ENCODE measurements around the gene PIGX.
"Not testable (repeated sequence)": the region's sequence is repeated elsewhere in the genome, so short reads cannot be mapped to it uniquely, and the experiment has no call there.

PIGX gene

DNA sequence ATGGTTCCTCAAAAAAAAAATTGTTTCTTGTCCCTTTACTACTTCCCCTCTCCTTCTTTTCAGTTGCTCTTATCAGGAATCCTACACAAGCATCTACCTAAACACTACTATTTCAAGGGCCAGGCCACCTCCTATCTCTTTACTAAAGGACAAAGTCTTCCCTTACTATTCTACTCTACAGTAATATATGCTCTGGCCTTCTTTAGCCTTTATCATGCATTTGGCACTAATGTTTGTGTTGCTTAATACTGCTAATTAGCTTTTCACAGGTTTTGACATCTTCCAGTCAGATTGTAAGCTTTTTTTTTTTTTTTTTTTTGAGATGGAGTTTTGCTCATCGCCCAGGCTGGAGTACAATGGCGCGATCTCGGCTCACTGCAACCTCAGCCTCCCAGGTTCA lies 5.4 kb upstream of the PIGX start:
- DNase-seq: no peak

DNA sequence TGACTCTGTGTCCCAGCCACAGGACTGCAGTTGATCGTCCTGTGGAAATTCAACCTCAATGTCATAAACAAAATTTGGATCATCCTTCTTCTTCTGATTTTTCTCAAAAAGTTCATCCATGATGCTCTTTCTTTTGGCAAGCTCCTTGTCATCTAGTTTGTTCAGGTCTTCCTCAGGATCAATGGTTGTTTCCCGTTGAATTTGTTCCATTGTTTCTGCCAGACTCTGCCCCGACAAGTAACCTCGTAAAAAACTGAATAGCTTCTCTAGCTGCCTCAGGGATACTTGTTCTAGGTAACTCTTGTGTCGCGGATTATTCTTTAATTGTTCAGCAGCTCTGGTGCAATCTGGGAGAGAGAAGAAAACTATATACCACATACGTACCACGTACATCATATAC lies 4.6 kb upstream of the PIGX start:
- DNase-seq: no peak

DNA sequence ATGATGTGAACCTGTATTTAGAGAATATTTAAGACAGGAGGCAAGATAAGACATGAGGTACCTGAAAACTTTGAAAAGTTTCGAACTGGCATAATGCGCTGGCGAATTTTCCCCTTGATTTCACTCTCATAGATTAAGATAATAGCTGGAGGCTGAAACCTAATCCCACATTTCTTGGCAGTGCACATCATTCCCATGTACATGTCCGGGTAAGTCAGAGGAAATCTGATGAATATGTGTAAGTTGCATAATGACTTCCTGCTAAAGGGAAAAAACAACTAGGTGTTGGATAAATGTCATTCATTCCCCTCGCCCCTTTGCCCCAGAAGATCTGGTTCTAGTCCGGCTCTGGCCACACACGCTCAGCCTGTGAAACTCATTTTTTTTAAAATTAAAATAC lies 3.7 kb upstream of the PIGX start:
- no peak for DNase-seq

DNA sequence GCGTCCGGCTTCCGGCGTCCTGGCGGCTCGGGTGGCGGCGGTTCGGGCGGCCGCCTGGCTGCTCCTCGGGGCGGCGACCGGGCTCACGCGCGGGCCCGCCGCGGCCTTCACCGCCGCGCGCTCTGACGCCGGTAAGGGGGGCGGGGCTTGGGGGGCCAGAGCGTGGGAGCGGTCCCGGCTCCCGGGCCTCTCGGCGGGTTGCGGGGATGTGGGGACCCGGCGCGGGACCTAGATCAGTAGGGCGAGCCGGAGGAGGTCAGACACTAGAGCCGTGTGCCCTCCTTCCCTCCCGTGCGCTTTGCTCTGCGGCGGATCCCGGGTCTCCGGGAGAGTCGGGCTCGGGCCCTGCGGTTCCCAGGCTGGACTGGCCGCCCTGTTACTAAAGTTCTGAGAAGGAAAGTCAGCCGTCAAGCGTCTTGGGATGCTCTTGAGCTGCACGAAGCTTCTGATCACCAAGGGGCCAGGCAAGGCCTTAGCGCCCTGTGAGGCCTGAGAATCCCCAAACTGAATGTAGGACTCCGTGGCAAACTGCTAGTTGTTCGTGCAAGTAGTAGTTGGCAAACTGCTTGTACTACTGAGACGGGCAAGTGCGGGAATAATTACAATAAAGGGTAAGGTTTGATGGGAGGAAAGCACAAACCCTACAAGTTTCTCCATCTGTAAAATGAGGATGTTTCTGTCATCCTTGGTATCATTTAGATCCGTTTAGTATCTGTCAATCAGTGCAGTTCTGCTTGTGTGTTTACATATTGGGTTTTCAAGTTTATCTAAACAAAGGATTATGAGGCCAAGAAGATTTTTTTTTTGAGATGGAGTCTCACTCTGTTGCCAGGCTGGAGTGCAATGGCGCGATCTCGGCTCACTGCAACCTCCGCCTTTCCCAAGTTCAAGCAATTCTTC lies 587 bp downstream of the PIGX start:
- DNase-seq: no peak

DNA sequence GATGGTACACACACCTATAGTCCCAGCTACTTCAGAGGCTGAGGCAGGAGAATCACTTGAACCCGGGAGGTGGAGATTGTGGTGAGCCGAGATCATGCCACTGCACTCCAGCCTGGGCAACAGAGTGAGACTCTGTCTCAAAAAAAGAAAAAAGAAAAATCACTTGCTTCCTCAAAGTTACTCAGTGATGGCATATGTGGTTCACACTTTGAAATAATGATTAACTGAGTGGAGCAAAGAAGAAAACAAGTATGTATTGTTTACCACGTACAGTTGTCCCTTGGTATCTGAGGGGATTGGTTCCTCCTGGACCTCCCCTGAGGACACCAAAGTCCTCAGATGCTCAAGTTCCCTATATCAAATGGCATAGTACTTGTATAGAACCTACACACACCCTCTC lies 5.0 kb downstream of the PIGX start:
- not testable (repeated sequence) for DNase-seq

DNA sequence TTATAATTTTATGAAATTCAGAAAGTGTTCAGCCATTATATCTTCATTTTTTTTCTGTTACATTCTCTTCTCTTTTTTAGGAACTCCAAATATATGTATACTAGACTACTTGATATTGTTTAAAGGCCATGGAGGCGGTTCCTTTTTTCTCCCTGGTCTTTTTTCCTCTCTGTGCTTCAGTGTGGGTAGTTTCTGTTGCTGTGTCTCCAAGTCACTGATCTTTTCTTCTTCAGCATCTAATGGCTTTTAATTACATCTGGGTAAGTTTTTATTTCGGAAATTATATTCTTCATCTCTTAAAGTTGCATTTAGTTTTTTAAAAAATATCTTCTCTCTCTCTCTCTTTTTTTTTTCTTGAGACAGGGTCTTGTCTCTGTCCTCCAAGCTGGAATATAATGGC lies 8.9 kb downstream of the PIGX start:
- no peak for DNase-seq

DNA sequence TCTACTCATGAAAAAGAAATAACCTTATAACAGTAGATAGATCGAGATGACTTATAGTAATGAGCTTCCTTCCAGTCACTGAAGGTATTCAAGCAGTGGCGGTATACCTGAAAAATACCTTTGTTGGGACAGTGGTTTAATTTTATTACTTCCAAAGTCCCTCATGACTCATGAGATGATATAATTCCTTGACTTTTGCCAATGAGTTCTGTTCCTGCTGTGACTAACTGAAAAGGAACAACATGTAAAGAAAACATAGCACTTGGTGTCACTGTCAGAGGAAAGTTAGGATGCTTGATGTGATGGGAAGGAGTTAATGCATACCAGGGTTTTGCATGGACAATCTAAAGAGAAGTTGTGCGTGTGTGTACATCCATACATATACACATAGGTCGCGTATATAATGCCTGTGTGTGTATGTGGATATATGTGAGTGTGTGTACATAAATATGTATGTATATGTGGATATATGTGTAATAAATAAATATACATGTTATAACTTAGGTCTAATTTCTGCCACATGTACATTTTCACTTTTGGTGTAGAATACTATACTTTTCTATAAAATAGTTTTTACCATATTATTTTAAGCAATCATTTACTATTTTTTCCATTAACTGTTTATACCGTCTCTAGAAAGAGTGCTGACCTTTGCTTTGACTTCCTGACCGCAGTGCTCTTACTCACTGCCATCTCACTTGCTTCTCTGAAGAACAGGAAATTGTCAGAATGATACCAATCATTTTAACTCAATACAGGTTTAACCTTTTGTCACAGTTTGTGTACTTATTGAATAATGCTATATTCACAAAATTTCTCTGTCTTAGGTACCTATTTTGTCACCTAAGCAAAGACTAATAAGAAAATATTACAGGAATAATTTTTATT lies 14.9 kb downstream of the PIGX start:
- DNase-seq: no peak

DNA sequence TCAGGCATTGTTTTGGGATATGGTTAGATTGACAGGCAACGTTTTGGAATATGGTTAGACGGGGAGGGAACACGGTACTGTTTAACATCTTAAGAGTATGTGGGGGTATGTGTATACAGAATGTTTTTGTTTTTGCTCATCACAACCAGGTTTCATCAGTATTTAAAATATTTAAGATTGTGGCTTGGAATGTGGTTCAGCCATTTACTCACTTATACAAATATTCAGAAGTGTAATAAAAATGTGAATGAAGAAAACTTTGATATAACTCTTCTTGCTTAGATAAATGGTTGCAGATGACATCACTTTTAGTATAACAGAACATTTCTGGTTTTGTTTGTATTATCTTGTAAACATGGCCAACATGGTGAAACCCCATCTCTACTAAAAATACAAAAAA lies 23.6 kb downstream of the PIGX start:
- DNase-seq: no peak

DNA sequence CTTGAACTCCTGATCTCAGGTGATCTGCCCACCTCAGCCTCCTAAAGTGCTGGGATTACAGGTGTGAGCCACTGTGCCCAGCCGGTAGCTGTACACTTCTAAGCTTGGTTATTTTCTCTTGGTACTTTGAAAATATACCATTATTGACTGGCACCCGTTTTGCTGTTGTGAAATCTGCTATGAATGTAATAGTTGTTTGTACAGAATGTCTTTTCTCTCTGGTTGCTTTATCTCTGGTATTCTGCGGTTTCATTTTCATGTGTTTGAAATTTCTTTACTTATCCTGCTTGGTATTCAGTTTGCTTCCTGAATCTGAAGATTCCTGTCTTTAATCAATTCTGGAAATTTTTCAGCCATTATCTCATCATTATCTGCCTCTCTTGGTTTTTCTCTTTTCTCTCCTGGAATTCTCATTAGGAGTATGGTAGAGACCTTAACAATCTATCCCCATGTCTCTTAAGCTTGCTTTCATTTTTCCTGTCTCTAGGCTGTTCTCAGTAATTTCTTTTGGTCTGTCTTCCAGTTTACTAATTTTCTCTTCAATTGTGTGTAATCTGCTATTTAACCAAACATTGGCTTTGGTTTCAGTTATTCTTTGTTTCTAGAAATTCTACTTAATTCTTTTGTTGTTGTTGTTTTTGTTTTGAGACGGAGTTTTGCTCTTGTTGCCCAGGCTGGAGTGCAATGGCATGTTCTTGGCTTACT lies 24.6 kb downstream of the PIGX start:
- DNase-seq: no peak

DNA sequence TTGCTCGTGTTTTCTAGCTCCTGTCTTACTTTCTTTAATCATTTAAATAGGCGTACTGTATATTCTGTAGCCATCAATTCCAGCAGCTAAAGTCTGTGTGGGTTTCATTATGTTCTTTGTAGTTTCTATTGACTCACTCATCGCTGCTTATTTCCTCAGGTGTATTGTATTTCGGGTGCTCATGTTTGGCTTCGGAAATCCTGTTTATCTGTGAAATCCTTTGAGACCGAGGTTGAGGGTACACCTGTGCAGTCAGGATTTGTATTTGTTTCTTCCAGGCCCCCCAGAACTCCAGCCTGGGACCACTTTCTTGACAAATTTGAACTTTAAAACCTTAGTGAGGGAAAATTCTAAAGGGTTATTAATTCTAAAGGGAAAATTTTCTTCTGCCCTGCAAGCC lies 25.5 kb downstream of the PIGX start:
- DNase-seq: no peak

DNA sequence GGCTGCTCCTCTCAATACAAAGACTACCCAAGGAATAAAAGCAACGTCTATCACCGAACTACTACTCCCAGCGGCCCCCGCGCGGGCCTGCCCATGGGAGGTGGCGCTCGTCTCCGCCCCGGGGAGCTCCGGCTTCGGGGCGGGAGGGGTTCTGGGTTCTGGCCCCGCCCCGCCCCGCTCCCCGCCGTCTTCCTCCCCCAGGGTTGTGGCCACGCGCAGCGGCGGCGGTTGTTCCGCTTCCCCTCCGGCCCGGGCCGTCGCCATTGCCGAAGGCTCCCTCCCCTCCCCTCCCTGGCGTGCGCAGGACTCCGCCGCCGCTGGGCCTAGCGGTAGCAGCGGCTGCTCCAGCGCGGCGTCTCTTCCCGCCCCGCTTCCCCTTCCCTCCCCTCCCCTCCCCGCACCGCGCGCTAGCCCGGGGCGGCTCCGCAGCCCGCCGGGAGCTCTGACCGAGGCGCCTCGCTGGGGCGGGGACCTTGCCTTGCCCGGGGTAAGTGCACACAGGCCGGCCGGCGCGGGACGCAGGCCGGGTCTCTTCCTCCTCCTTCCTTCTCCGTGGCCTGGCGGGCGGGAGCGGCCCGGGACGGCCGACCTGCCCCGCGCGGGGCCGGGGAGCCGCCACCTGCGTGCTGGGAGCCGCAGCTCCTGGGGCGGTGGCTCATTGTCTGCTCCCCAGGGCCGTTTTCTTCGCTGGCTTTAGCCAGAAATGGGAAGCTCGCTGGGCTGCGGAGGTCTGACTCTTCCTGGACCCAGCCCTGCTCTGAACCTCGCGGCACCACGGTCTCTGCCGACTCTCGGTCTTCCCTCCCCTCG lies 27.7 kb downstream of the PIGX start, which contains the start of gene PAK2:
Gene PAK2, plus strand, starts transcription at position 187 of the 810 bp plus-strand sequence. CDS start 42,790 bp downstream, outside the sequence.
- peak; percentile 94 to 96 for DNase-seq

DNA sequence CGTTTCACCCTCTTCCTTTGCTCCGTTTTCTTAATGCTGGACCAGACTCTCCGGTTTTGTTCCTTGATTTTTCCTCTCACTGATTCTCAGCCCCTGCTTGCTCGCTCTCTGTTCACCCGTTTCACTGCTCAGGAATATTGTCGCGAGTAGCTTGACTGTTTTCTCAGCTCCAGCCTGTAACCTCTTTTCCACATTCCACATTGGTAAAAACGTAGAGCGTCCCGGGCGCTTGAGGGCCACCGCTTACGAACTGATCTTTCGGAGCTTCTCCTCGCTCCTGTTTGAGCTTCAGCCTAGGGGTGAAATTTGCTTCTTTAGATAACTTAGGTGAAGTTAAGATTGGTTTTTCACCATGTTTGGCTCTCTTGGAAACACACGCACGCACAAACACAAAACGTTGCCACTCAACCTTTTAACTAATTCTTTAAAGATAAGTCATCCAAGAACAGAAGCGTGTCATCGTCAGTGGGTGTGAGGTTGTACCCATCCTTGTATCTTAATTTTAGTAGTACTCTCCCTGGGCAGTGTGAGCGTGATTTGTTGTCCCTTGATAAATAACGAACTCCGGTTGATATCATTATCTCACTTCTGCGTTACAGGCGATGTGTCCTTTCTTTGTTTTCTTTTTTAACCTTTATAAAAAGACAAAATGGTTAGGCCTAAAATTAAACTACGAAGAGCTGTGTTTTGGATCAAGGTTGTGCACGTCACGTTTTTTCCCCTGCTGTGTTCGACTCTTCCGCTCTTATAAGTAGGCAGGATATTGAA lies 28.5 kb downstream of the PIGX start:
- peak in 1 of 2 experiments; percentile 65 for DNase-seq

DNA sequence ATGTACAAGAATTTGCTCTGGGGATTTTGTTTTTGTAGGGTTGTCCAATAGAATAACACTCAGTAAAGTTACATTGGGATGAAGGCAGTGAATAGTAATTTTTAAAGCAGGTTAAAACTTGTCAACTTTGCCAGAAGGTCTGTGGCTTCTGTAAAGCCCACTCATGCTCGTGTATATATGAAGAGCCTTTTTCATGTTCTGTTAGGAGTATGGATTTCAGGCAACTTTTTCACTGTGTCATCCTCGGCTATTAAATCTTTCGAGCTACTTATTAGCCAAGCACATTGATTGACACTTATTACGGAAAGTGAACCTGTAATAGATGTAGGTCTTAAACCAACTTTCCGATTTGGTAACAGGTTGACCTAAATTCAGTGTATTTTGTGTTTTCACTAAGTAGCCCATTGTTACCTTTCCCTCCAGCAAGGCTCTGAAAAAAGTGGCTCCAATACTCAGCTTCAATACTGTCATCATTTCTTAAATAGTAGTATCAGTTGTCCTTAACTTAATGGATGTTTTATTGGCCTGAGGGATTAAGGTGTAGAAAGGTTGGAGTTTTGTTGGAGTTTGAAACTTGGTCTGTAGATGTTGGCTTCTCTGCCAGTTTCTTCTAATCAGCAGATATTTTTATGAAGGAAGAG lies 29.2 kb downstream of the PIGX start:
- DNase-seq: no peak

DNA sequence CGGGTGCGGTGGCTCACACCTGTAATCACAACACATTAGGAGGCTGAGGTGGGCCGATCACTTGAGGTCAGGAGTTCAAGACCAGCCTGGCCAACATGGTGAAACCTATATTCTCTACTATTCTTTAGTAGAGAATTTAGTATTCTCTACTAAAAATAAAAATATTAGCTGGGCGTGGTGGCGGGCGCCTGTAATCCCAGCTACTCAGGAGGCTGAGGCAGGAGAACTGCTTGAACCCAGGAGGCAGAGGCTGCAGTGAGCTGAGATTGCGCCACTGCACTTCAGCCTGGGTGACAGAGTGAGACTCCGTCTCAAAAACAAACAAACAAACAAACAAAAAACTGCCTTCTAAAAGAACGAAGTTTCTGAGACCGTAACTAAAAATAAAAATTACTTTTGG lies 31.4 kb downstream of the PIGX start:
- DNase-seq: not testable (repeated sequence)

DNA sequence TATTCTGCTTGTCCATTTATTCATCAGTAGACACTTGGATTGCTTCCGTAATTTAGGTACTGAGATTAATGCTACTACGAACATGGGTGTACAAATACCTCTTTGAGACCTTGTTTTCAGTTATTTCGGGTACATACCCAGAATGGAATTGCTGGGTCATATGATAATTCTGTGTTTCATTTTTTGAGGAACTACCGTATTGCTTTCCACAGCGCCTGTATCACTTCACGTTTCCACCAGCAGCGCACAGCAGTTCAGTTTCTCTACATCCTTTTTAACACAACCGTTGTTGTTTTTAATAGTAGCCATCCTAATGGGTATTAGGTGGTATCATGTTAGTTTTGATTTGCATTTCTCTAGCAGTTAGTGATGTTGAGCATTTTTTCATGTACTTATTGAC lies 36.9 kb downstream of the PIGX start:
- no peak for DNase-seq

DNA sequence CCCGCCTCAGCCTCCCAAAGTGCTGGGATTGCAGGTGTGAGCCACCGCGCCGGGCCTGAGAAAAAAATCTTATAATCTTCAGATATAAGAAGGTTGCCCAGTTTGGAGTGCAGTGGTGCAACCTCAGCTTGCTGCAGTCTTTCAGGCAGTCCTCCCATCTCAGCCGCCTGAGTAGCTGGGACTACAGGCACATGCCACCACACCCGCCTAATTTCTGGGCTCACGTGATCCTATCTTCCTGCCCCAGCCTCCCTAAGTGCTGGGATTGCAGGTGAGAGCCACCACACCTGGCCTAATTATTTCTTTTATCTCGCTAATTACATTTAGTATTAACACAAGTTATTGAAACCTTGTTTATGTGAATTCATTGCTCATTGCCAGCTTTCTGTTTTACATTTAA lies 41.0 kb downstream of the PIGX start:
- DNase-seq: no peak

DNA sequence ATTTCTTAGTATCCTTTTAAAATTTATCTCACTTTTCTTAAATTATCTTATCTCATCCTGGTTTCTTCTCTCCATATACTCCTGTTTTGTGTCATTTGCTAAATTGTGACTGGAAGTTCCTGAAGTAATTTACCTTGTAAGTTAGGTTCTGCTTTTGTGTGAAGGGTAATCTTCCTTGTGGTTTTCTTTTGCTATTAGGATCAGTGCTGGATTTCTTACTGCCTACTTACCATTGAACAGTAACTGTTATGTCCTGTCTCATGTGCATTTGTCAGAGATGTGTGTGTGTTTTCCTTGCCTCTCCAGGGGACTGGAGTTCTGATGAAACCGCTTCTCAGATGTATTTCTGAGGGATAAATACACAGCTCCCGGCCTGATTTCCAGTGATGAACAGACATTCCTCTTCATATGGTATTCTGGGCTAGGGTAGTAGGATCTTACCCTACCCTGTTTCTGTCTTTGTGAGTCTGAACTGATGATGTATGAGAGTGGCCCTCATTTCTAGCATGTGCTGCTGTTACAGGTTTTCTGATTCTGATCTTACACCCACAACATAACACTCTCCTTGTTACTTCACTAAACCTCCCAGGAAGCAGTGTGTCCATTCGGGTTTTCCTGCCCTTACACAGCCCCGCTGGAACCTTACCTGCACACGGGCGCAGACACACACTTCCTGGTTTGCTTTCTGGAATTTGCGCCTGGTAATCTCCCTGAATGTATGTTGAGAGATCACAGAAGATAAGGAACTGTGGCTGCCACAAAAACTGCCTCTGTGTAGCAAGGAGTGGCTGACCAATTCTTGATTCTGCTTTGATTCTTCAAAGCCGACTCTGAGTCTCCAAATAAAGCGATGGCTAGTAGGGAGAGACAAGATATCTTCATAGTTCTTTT lies 42.2 kb downstream of the PIGX start:
- no peak for DNase-seq

DNA sequence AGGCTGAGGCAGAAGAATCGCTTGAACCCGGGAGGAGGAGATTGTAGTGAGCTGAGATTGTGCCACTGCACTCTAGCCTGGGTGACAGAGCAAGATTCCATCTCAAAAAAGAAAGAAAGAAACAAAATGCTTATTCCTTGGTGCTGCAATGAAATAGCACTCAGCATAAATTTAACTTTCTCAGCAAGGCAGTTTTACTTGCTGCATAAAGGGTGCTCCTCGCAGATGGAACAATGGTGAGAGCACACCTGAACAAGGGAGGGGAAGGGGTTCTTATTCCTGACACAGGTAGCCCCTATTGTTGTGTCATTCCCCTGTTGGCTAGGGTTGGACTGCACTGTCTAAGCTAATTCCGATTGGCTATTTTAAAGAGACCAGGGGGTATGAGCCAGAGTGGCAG lies 44.6 kb downstream of the PIGX start:
- no peak for DNase-seq

DNA sequence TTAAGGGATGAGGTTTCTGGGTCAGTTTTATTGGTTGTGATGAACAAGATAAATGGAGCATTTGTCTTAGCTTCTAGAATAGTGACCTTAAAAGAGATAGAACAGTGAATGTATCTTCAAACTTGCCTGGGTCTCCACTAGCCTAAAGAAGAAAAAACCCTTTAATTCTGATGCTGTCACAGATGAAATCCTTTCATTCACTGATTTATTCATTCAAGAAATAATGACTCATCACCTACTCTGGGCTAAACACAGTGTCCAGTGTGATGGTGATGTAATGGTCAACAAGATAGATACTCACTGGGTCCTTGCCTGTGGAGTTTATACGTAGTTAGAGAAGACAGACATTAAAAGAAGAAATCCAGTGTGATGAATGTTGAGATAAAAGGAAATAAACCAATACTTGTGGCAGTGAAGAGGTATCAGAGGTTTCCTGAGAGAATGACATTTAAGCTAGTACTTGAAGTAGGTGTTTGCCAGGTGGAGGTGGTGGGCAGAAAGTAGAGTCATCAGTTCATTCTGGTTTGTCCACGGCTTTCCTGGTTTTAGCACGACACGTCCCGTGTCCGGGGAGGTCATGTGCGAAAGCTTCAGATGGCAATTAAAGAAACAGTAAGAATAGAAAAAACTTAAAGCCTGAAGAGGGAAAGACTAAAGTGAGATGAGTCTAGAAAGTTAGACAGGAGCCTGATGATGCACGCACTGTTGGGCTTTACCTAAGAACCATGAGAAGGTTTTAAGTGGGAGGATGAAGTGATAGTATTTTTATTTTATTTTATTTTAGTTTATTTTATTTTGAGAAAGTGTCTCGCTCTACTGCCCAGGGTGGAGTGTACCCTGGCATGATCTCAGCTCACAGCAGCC lies 45.9 kb downstream of the PIGX start:
- no peak for DNase-seq
